ENCODE measurements around the gene ARFGAP3. TPM values are rescaled to one million over a fixed set of nuclear protein-coding genes. Genes with fewer than 3 reads are reported as not detected.

The ARFGAP3 gene
- polyA plus RNA-seq, 3 donors = 47.6 to 58.0 (median 53.5) TPM

DNA sequence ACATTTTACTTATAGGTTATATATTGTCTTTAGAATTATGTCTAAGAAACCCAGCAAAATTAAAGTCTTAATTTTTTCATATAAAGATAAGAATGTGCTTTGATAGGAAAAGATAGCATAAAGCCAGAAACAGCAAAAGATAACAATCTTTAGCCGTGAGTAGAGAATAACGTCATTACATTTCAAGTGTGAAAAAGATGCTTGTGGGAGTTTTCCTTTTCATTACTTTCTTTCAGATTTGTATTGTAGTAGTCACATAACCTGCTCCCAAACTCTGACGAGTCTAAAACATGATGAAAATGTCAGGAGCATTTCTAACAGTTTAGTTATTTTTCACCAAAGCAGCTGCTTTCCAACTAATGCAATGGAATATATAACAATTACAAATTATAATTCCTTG is 31.3 kb downstream of the ARFGAP3 start:
- DNase-seq (ENCODE audit: low read depth in 3 of 3, low spot score in 2 of 3) = no peak

GRCh38 chr22:42821386-42821785 is 35.7 kb downstream of the ARFGAP3 start:
- DNase-seq (ENCODE audit: low read depth in 3 of 3, low spot score in 2 of 3) = no peak

DNA sequence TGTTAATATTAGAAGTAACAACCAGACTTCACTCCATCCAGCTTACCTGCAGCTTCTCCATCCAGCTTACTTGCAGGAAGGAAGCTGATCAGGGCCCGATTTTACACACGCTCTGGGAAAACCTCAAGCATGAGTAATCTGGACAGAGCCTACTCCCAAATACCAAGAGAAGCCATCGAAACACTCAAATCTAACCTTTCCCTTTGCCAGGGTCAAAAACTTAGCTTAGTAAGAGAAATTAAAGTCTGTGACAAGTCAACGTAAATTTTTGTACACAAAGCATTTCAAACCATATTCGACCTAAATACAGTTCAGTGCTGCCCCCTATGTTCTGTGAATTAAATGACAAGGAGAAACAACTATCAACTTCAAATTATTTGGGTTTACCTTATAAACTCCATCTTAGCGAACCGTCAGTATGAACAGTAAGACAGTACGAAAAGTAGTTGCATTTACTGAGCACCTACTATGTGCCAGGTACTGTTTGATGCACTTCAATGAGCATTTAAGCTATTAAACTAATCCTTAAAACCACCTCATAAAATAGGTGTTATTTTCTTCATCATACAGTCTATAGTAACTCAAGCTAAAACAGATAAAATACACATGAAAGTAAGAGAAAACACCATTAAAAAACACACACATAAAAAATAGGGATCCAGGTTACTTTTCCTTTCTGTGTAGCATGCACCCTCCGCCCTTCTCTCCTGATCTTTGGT is 36.9 kb downstream of the ARFGAP3 start:
- peak in 2 of 3 donors; percentile 51 to 60 for DNase-seq (ENCODE audit: low read depth in 3 of 3, low spot score in 2 of 3)

DNA sequence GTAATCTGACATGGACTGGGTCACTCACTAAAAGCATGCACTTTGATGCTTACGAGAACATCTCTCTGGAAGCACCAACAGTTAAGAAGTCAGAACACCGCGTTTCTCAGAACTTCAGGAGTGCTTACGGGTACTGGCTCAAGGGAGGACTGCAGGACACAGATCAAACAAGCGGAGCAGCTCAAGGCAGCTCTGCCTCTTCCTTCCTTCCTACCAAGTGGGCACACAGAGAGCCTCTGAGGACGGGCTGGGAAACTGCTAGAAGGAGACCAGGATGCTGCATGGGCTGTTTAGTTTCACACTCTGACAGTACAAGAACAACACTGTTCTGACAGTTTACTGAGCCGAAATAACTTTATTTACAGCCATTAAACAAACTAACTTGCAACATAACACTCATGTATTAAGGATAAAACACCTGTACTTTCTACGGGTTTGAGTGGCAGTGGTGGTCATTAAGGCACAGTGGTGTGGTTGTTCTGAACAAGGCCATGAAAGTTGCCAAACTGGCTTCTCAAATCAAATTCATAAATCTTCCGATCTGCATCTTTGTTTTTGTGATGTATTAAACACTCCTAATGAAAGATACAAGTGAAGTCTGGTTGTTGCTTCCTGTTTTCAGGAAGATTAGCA is 37.5 kb downstream of the ARFGAP3 start:
- no peak for DNase-seq (ENCODE audit: low read depth in 3 of 3, low spot score in 2 of 3)

- DNase-seq (ENCODE audit: low read depth in 3 of 3, low spot score in 2 of 3) = no peak
Observed at GRCh38 chr22:42817556-42817955, 39.5 kb downstream of the ARFGAP3 start.

DNA sequence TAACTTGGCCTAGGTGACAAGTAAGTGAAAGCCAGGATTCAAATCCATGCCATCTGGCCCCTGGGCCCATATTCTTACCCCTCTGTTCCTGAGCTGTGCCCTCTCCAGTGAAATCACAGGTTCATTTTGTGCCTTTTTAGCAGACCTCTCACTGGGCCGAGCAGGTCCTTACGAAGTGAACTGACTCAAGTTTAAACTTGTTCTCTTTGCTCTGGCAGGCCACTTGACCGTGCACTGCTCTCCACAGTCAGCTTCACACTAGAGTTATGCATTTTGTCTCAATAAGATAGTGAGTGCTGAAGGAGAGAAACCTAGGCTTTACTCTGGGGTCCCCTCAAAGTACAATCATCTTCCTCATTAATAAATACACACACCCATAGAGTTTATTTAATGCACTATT is 40.7 kb downstream of the ARFGAP3 start:
- DNase-seq (ENCODE audit: low read depth in 3 of 3, low spot score in 2 of 3) = no peak

GRCh38 chr22:42814616-42815015 is 42.5 kb downstream of the ARFGAP3 start:
- DNase-seq (ENCODE audit: low read depth in 3 of 3, low spot score in 2 of 3) = no peak

DNA sequence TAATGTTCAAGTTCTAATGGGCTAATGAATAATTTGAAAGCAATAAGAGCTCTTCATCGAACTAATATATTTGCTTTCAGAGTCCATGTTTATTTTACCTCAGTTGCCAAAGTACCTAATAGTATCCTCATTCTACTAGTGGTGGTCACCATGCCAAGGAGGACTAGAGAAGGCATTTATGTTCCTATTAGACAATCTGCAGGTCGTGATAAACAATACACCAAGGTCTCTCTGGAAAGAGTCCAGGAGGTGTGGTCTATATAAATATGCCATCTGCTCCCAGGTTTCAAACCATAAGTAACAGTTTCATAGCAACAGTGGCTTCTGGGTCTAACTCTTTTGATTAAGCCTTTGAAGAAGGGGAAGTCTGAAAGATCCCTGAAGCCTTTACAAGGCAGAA is 42.9 kb downstream of the ARFGAP3 start:
- DNase-seq (ENCODE audit: low read depth in 3 of 3, low spot score in 2 of 3) = no peak

- DNase-seq (ENCODE audit: low read depth in 3 of 3, low spot score in 2 of 3) = no peak
Observed at GRCh38 chr22:42813501-42813900, 43.6 kb downstream of the ARFGAP3 start.

- DNase-seq (ENCODE audit: low read depth in 3 of 3, low spot score in 2 of 3) = peak in 1 of 3 donors; percentile 46
Observed at GRCh38 chr22:42811459-42811858, 45.6 kb downstream of the ARFGAP3 start.

DNA sequence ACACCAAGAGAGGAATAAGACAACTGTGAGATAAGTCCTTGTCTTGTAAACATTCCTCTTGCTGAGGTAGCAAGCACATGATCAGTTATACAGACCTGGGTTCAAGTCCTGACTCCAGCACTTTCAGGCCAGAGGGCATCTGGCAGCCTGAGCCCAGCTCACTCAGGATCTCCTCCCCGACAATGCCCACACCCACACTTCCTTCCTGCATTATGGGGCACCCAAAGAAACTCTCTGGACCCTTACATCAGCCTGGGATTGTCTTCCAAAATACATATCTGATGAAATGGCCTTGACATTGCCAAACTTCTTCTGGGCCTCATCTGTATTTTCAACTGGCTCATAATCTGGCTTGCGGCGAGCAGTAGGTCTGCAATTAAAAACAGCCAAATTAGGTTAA is 48.6 kb downstream of the ARFGAP3 start:
- no peak for DNase-seq (ENCODE audit: low read depth in 3 of 3, low spot score in 2 of 3)

- no peak for DNase-seq (ENCODE audit: low read depth in 3 of 3, low spot score in 2 of 3)
Observed at GRCh38 chr22:42807185-42807584, 49.9 kb downstream of the ARFGAP3 start.

DNA sequence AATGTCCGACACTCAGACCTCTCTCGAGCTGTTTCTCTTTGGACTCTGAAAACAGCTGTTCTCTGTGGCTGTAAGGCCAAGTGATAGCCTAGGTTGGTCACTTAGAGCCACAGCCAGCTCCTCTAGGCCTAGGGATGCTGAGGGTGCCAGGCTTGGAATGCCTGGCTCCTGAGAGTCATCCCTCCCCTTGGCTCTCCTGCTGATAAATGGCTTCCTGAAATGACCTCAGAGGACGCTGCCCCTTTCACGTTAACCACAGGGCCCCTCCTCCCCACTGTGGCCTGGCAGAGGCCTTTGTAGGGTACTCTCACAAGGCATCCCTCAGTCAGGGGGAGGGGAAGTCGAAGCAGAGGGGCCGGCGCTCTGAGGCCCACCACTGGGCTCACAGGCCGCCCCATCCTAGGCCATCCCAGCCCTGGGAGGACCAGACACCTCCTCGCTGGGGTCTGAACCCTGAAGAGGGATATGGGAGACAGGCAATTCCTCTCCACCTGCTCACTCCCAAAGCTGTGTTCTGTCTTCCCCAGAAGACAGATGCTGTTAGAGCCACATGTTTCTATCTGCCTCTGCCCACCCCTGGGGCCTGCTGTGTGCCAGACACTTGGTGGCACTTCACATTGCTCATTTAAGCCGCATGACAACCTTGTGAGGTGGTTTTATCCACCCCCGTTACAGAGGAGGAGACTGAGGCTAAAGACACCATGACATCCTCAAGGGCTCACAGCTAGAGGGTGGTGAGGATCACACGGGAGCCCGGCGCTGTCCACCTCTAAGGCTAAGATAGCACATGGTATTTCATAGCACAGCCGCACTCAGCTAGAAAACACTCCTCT is 50.9 kb downstream of the ARFGAP3 start:
- no peak for DNase-seq (ENCODE audit: low read depth in 3 of 3, low spot score in 2 of 3)

- no peak for DNase-seq (ENCODE audit: low read depth in 3 of 3, low spot score in 2 of 3)
Observed at GRCh38 chr22:42805016-42805997, 51.8 kb downstream of the ARFGAP3 start.

DNA sequence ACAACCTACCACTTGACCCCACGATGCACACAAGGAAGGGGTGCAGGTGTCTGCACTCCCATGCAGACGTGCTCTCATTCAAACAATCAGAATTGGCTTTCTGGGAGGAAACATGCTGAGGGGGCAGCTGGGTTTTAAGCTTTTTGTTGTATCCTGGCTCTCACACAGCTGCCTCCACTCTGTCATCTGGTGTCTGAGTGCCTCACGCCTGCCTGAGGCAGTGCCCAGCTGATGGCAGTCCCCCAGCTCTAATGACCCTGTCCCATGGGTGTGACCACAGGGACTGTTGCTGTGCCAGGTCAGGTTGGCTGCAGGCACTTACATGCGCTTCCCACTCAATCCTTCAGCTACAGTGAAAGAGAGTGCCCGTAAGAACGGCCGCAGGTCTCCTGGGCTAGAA is 53.7 kb downstream of the ARFGAP3 start:
- DNase-seq (ENCODE audit: low read depth in 3 of 3, low spot score in 2 of 3) = no peak

DNA sequence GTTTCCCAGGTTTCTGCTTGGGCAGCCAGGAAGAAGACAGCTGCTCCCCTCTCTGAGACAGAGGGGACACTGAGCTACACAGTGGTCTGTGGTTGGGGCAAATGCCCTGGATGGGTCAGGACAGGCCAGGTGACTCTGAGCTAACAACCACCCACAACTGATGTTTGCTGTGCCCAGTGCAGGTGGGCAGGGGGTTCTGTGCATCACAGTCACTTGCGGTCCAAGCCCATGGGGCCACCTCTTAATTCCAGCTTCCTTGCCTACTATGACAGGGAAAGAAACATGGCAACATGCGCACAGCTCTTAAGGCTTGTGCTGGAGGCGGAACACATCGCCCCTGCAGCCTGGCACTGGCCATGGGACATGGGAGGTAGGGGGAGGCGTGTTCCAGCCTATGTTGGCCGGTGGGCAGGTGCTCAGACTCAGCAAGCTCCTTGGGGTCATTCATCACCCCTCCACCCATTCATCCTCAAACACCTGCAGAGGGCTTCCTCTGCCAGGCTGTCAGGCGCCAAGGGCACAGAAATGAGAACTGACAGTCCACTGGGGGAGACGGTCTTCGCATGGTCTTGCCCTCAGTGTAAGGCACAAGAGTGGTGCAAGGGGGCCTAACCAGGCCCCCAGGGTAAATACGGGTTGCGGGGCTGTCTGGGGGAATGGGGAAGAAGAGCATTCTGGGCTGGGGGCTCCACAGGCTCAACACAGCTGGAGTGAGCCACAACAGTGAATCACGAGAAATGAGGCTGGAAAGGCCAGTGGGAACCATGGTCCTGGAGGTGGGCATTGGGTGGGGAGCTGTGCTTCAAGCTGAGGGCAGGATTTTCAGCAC is 55.6 kb downstream of the ARFGAP3 start:
- DNase-seq (ENCODE audit: low read depth in 3 of 3, low spot score in 2 of 3) = no peak

DNA sequence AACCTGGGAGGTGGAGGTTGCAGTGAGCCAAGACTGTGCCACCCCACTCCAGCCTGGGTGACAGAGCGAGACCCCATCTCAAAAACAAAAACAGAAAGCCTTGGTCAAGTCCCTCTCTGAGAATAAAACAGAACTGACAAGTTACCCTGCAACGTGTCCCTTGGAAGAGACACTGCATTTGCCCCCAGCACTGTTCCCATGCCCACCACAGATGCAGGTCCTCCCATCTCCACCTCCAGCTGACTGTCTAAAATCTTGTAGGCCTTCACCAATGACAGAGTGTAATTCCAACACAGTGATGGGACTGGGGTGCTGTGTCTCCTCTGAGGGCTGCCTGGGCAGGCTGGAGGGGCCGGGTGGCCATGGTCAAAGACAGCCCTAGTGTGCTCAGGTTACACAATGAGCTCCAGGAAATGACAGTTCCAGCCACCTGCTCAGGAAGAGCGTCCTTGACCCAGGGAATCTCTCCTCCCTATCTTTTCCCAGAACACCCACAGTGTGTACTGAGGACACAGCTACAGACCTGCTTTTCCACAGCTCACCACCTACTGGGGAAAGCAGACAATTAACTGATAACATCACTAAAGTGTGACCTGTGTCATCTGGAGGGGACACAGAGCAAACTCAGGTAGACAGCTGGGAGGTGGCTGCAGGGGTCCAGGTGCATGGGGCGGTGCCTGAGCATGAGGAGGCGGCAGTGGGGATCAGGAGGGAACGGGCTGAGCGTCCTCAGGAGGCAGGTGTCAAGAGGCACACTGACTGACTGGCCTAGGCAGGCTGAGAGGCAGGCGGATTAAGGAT is 56.4 kb downstream of the ARFGAP3 start:
- no peak for DNase-seq (ENCODE audit: low read depth in 3 of 3, low spot score in 2 of 3)

DNA sequence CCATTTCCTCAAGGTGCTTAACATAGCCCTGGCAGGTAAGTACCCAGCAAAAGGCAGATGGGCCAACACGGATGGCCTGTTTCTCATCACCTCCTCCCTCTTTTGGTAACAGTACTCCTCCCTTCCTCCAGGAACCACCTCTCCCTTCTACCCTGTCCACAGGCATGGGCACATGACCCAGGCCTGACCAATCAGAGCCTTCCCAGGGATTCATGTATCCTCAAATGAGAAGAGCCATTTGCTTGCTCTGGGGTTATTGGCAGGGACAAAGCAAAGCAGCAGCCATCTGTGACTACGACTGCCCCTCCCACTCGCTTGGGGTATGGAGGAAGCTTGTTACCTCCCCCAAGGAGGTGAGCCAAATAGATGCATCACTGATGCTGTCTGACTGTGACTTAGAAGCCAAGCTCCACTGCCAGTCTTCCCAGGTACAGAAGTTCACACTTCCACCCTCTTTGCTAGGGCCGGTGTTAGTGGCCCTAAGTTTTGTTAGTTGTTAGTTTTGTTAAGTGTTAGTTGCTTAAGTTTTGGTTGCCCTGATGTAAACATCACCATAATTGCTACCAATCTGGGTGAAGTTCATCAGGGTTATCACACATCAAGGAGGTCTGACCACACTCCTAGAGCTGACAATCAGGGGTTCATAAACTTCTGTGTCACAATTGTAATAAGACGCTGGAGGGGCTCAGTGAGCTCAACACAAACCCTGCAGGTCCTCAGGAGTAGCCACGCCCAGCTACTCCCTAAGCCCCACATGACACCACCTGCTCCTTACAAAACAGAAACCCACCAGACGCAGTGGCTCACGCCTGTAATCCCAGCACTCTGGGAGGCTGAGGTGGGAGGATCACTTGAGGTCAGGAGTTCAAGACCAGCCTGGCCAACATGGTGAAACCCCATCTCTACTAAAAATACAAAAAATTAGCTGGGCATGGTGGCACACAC is 57.3 kb downstream of the ARFGAP3 start:
- DNase-seq (ENCODE audit: low read depth in 3 of 3, low spot score in 2 of 3) = no peak

Measured in right renal cortex interstitium (tissue), 3 donors.